ENCODE measurements around the gene ARHGEF38.
A peak's percentile ranks its signal among the peaks of the same experiment; 100 is the strongest.
"Not testable (repeated sequence)": the region's sequence is repeated elsewhere in the genome, so short reads cannot be mapped to it uniquely, and the experiment has no call there.

The ARHGEF38 gene

GRCh38 chr4:105657117-105657765 is 104.8 kb downstream of the ARHGEF38 start:
- no peak for DNase-seq

GRCh38 chr4:105659190-105659589 is 106.8 kb downstream of the ARHGEF38 start:
- DNase-seq, result no peak

GRCh38 chr4:105661028-105661427 is 108.6 kb downstream of the ARHGEF38 start:
- no peak for DNase-seq

GRCh38 chr4:105662935-105663675 is 110.7 kb downstream of the ARHGEF38 start:
- DNase-seq, result no peak

- peak; percentile 27 for DNase-seq
These were observed 114.3 kb downstream of the ARHGEF38 start for GRCh38 chr4:105666693-105667092.

- DNase-seq, result no peak
These were observed 118.3 kb downstream of the ARHGEF38 start for GRCh38 chr4:105670684-105671083.

- DNase-seq, result no peak
These were observed 118.9 kb downstream of the ARHGEF38 start for GRCh38 chr4:105671301-105671700.

GRCh38 chr4:105674011-105674410 is 121.6 kb downstream of the ARHGEF38 start:
- DNase-seq, result no peak

- no peak for DNase-seq
These were observed 125.3 kb downstream of the ARHGEF38 start for GRCh38 chr4:105677709-105678108.

GRCh38 chr4:105679186-105679585 is 126.8 kb downstream of the ARHGEF38 start:
- DNase-seq, result no peak

- DNase-seq, result no peak
These were observed 130.6 kb downstream of the ARHGEF38 start for GRCh38 chr4:105683038-105683437.

- DNase-seq, result no peak
These were observed 134.2 kb downstream of the ARHGEF38 start for GRCh38 chr4:105686571-105686970.

GRCh38 chr4:105694812-105695211 is 142.4 kb downstream of the ARHGEF38 start:
- DNase-seq, result not testable (repeated sequence)

GRCh38 chr4:105695832-105696231 is 143.4 kb downstream of the ARHGEF38 start:
- DNase-seq, result not testable (repeated sequence)

- no peak for DNase-seq
These were observed 146.2 kb downstream of the ARHGEF38 start for GRCh38 chr4:105698607-105699006.

- no peak for DNase-seq
These were observed 155.4 kb downstream of the ARHGEF38 start for GRCh38 chr4:105707782-105708180.

- DNase-seq, result peak; percentile 84
These were observed 156.0 kb downstream of the ARHGEF38 start, which contains the start of the genes GSTCD and INTS12 for GRCh38 chr4:105708181-105709080. Gene GSTCD (plus strand): TSS chr4:105708784. CDS start chr4:105717614, 8,830 bp downstream. Gene INTS12 (minus strand): TSS chr4:105708689. CDS start chr4:105700005, 8,684 bp downstream.

- DNase-seq, result no peak
These were observed 156.6 kb downstream of the ARHGEF38 start for GRCh38 chr4:105709081-105709450.

- no peak for DNase-seq
These were observed 157.7 kb downstream of the ARHGEF38 start for GRCh38 chr4:105710012-105710600.

- DNase-seq, result no peak
These were observed 158.3 kb downstream of the ARHGEF38 start for GRCh38 chr4:105710678-105711077.

- DNase-seq, result no peak
These were observed 160.3 kb downstream of the ARHGEF38 start for GRCh38 chr4:105712766-105713165.

- DNase-seq, result no peak
These were observed 161.7 kb downstream of the ARHGEF38 start for GRCh38 chr4:105714071-105714521.

GRCh38 chr4:105714932-105715331 is 162.5 kb downstream of the ARHGEF38 start:
- DNase-seq, result no peak

Measured in NCI-H446 treated with DMSO at 0.1 percent for 48 hours (cell line).